H54 (cell line): Measurements from ENCODE around the gene NRXN3.
A peak's percentile ranks its signal among the peaks of the same experiment; 100 is the strongest.

Experiments used
- DNase-seq: peaks from one replicate; pipeline ENCODE4 v3.0.0; 2011; ENCODE audit warnings: low spot score, mixed read lengths; ENCODE audit not compliant: insufficient read length
- FAIRE-seq: peaks from 3 replicates; lab custom pipeline; 2011; peaks lifted over from hg19 to GRCh38; lab: Jason Lieb, UNC
- POLR2A ChIP-seq: IDR thresholded peaks from 2 replicates; pipeline ENCODE4 v1.6.1; 2011; ENCODE audit warnings: low read depth, mild to moderate bottlenecking, low read length

NRXN3 gene

DNA sequence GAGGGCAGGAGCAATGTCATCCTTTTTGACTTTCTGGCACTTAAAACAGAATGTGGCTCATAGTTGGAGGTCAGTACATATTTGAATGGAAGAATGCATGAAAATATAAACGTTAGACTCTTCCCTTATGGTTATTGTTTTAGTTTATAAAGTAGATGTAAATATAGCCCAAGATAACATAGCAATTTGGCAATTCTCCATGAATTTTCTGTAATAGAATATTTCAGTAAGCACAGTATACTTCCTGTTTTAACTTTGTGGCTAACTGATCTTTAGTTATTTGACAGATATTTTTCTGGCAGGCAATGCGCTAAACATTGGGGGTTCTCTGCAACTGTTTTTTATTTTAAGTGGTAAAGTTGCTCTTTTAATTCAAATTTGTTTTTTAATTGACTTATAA, 763.0 kb downstream of the NRXN3 start:
- DNase-seq = no peak
- no peak for TF ChIP-seq POLR2A
- FAIRE-seq = no peak

DNA sequence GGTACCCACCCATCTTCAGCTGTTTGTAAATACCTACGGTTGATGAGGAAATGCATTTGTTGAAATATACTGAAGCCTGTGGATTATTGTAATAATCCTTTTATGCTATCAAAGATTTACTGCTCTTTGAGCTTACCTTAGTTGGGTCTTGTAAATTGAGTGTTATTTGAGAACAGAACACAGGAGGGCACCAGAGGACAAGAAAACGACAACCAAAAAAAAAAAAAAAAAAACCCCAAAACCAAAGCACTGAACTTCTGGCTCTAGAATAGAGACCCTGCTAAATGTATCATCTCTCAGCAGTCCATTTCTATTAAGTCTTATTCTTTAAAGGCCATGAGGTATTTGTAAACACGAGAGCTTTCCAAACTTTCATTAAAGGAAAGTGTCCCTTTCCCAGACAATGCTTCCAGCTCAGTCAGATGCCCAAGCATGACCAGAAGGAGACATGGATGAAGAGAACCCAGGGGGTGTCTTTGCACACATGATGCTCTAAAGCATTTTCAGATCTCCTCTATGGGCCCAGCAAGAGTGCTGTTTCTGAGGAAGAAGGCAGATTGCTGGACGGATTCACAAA, 763.9 kb downstream of the NRXN3 start:
- TF ChIP-seq POLR2A = no peak
- FAIRE-seq (no peak), DNase-seq (no peak)

DNA sequence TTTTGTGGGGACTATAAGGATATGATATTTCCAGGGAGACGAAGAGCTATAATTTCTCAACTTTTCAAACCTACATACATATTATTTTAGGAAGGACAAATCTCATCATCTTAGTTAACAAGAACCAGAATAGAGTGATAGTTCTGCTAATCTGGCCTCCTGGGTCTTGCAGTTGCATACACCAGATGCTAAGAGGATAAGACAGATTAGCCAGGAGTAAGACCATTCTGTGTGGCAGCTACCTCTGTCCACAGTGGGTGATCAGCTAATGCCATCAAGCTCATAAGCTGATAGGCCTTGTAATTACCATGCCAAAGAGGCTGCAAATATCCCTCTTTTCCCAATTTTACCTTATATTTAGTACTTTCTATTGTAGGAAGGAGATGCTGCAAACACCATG, 776.8 kb downstream of the NRXN3 start:
- DNase-seq = no peak
- TF ChIP-seq POLR2A = no peak
- FAIRE-seq = no peak

DNA sequence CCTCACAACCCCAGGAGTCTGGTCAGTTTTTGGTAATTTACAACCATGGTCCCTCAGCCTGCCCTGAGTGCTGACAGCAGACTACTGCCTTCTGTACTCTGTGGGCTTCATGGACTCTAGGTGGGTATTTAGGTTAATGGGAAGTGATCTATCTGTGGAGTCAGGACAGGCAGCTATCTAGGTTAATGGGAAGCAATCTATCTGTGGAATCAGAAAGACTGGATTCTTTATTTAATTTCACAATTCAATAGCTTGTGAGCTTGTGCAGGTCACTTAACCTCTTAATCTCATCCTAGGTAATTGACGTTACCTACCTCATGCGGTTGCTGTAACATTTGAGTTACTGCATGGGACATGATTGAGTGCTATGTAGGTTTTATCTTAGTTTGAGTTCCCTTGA, 777.5 kb downstream of the NRXN3 start:
- no peak for DNase-seq
- no peak for TF ChIP-seq POLR2A
- no peak for FAIRE-seq

DNA sequence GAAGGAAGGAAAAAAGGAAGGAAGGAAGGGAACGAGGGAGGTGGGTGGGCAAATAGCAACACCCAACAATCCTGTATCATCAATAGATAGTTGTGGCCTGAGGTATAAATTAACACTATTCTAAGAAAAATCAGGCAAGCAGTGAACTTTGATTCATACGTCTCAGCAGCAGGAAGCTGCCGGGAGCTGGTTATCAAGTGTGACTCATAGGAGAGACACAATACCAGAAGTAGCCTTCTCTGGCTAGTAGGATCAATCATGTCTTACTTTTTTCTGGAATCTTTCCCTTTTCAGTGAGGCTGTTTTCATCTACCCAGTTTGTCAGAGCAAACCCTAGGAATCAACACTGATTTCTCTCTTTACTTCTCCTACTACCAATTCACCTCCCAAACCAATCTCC, 780.5 kb downstream of the NRXN3 start:
- FAIRE-seq (no peak), DNase-seq (no peak)
- no peak for TF ChIP-seq POLR2A

DNA sequence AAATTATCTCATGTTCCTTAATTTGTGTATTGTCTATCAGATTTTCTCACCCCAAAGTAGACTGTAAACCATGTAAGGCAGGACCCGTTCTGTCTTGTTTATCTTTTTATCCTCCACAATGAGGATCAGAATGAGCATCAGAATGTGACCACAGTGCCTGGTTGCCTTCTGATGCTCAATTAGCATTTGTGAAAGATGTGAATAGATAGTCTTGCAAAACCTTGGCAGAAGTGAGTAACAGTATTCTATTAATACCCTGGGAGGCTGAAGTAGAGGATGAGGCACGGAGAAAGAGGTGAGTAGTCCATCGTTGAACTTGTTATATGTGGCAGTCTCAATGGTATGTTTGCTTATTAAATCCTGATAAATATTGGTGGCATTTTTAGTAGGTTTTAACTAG, 781.4 kb downstream of the NRXN3 start:
- FAIRE-seq = no peak
- no peak for DNase-seq
- TF ChIP-seq POLR2A = no peak

DNA sequence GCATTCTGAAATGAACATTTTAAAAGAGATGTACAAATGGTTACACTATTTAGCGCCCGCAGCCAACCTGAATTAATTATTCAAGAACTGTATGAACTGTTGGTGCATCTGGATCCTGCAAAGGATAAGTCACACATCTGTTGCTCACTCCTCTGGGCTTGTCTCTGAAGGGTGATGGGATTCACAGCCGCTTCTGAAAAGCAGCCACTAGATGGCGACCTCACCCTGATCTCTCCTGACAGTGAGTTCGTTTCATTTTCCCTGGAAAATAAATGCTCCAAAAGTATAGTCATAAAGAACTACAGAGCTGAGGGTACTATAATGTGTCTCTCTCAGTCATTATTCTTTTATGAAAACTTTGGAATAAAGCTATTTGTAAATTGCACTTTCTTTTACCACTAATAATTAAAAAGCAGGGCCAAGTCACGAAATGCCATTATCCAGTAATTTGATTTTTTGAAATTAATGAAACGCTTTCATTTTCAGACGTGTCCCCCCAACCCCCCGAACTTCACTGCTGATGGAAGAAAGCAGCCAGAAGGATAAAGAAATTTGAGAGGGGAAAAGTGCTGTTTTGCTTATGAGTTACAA, 789.6 kb downstream of the NRXN3 start:
- FAIRE-seq = peak; percentile 27
- DNase-seq = peak; percentile 4
- TF ChIP-seq POLR2A = no peak

DNA sequence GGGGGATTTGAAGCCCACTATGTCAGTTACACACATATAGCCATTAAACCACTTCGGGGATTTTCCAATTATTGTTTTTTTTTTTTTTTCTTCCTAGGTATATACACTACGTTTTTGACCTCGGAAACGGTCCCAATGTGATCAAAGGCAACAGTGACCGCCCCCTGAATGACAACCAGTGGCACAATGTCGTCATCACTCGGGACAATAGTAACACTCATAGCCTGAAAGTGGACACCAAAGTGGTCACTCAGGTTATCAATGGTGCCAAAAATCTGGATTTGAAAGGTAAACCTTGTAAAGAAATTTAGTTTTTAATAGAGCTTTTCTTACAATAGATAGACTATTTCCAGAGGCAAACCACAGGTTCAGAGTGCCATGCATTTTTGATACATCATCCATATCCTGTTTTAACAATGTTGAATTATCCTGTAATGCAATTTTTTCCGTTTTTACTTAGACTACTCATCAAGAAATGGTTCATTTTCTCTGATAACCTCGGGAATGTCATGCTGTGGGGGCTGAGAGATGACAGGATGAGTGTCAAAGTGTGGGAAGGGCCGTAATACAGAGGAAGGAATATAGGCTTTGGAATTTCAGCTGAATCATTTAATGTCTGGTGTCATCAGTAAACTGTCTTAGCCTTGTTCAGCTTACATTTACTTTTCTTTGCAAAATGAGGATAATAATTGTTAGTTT, 797.1 kb downstream of the NRXN3 start:
- FAIRE-seq = no peak
- no peak for DNase-seq
- TF ChIP-seq POLR2A = no peak

DNA sequence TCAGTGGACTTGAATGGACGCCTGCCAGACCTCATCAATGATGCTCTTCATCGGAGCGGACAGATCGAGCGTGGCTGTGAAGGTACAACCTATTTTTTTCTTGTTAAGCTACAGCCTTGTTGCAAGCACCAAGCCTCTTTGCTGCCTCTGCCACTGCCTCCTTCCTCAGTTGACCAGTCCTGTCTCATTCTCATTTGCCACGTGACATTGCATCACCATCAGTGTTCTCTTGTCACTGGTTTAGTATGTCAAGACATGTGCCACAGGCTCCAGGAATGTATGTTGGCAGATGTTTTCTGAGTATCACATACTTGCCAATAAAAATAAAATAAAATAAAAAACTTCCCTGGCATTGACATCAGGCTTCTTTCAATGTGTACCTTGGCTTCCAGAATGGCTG, 798.1 kb downstream of the NRXN3 start:
- FAIRE-seq = no peak
- no peak for TF ChIP-seq POLR2A
- DNase-seq = no peak

DNA sequence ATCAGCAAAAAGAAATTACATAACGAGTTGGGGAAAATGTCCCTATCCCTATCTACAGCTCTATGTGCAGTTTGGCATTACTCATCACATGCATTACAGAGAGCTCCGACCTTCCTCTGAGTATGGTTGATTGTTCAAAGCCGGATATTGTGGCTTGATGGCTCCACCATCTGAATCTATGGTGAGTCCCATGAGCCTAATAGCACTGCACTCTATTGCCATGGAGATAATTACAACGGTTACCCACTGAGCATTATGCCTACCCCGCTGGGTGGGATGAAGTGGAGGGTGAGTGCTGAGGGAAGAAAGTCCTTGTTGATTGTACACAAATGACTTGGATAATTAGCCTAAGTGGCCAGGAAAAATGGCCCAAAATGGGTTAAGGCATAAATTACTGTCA, 800.5 kb downstream of the NRXN3 start:
- TF ChIP-seq POLR2A = no peak
- FAIRE-seq = no peak
- DNase-seq = no peak

DNA sequence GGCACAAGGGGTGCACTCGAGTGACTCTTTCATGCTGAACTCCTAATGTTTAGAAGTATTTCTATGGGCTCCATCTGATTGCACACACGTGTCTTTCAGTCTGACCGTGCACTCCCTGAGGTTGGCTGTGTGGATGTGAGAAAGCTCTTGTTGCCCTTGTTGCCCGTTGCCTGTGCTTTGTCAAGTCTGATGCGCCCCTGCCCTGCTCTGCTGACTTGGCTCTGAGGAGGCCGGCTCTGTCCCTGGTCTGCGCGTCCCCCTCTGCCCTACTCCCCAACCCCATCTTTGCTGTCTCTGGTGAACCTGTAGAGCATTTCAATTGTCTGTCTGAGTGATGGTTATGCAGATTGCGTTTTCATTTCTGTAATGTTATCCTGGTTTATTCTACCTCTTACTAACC, 802.3 kb downstream of the NRXN3 start:
- TF ChIP-seq POLR2A = no peak
- DNase-seq = no peak
- FAIRE-seq = no peak

DNA sequence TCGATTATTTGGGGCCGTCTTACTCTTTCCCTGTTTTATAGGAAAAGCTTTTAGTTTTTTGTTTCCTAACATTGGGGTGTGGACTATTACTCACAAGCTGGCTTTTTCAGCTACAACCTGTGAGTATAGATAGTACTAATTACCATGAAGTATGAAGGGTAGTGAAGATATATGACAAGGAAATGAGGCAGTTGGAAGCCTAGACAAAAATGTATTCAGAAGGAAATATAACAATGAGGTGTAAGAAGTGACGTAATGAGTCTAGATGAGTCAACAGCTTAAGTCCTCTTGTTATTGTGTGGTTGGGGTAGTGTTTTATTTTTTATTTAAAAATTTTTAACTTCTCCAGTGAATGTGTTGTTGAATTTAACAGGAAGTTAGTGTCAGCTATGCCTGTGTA, 804.5 kb downstream of the NRXN3 start:
- FAIRE-seq (no peak), DNase-seq (no peak)
- TF ChIP-seq POLR2A = no peak

DNA sequence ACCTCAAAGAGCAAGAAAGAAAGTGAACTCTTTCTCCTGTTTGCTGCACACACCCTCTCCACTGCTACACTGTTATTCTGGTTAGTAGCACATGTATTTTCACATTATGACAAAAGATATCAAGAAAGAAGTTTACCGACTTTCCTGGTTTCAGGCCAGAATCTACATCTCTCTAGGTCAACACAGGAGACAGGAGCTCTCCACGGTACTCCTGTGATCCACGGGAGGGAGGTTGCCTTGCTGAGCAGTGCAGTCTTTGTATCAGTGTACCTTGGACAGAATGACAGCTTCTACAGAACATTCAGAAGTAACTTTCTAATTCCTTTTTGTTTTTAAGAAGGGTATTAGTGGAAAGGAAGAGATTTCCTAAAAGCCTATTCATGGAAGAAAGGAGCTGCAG, 805.6 kb downstream of the NRXN3 start:
- FAIRE-seq (no peak), DNase-seq (no peak)

DNA sequence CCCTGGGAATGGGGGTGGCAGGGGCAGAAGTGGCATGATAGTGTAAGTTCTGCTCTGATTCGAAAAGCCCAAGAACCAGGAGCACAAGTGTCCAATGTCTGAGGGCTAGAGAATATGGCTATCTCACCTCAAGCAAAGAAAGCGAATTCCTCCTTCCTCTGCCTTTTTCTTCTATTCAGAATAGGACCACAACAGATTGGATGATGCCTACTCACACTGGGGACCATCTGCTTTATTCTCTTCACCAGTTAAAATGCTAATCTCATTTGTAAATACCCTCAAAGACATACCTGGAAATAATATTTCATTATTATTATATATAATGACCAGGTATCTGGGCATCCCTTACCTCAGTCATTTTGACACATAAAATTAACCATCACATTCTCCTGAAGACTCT, 808.7 kb downstream of the NRXN3 start:
- no peak for DNase-seq
- no peak for FAIRE-seq

More for the DNA sequence above, 805.6 kb downstream of the NRXN3 start:
- no peak for TF ChIP-seq POLR2A

DNA sequence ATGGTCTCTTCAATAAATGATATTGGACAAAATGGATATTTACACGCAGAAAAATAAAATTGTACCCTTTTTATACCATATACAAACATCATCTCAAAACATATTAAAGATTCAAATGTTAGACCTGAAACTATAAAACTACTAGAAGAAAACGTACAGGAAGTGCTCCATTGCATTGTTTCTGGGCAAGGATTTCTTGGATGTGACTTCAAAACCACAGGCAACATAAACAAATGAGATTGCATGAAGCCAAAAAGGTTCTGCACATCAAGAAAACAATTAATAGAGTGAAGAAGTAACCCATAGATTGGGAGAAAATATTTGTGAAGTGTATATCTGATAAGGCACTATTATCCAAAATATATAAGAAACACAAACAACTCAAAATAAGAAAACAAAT, 812.4 kb downstream of the NRXN3 start:
- DNase-seq (no peak), FAIRE-seq (no peak)
- no peak for TF ChIP-seq POLR2A

More for the DNA sequence above, 808.7 kb downstream of the NRXN3 start:
- no peak for TF ChIP-seq POLR2A

DNA sequence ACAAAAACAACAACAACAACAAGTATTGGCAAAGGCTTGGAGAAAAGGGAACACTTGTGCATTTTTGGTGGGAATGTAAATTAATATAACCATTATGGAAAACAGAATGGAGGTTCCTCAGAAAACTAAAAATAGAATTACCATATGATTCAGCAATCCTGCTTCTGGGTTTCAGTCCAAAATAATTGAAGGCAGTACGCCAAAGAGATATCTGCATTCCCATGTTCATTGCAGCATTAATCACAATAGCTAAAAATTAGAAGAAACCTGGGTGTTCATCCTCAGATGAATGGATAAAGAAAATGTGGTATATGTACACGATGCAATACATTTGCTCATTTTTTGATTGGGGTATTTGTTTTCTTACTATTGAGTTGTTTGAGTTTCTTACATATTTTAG, 813.0 kb downstream of the NRXN3 start:
- DNase-seq = no peak
- no peak for TF ChIP-seq POLR2A
- FAIRE-seq = no peak
